HCT116 (cell line): ENCODE data around the gene RSPH9.

Experiments
- ELF1 ChIP-seq: IDR thresholded peaks from 2 replicates; pipeline ENCODE4 v1.6.1; 2012; ENCODE audit warnings: low read depth, borderline replicate concordance
- EZH2 ChIP-seq: fragments of 200-600 bp; sonication (generic); IDR thresholded peaks from 2 replicates; pipeline ENCODE4 v1.6.1; 2017; ENCODE audit warnings: antibody characterized with exemption, mixed run types
- POLR2A ChIP-seq: IDR thresholded peaks from 2 replicates; pipeline ENCODE4 v1.7.0; 2011; ENCODE audit warnings: borderline replicate concordance; ENCODE audit not compliant: insufficient read depth, insufficient read length; ENCODE audit errors: extremely low read depth
- SRF ChIP-seq: IDR thresholded peaks from 2 replicates; pipeline ENCODE4 v1.6.1; 2012; ENCODE audit warnings: low read depth
- TF ChIP-seq, protein P1 (sequence below), 3 experiments: fragments of 200-600 bp in 1 of 3; sonication (generic) in 1 of 3; IDR thresholded peaks in 2 of 3; conservative IDR thresholded peaks in 1 of 3; 2 replicates each; pipeline ENCODE4 v1.5.1; 2012 to 2017; ENCODE audit warnings: low read depth in 2 of 3, low read length in 2 of 3, antibody characterized with exemption in 1 of 3, borderline replicate concordance in 1 of 3, control low read depth in 1 of 3, mild to moderate bottlenecking in 1 of 3, mixed read lengths in 1 of 3, mixed run types in 1 of 3, moderate library complexity in 1 of 3; ENCODE audit not compliant: insufficient read depth in 1 of 3

DNA sequence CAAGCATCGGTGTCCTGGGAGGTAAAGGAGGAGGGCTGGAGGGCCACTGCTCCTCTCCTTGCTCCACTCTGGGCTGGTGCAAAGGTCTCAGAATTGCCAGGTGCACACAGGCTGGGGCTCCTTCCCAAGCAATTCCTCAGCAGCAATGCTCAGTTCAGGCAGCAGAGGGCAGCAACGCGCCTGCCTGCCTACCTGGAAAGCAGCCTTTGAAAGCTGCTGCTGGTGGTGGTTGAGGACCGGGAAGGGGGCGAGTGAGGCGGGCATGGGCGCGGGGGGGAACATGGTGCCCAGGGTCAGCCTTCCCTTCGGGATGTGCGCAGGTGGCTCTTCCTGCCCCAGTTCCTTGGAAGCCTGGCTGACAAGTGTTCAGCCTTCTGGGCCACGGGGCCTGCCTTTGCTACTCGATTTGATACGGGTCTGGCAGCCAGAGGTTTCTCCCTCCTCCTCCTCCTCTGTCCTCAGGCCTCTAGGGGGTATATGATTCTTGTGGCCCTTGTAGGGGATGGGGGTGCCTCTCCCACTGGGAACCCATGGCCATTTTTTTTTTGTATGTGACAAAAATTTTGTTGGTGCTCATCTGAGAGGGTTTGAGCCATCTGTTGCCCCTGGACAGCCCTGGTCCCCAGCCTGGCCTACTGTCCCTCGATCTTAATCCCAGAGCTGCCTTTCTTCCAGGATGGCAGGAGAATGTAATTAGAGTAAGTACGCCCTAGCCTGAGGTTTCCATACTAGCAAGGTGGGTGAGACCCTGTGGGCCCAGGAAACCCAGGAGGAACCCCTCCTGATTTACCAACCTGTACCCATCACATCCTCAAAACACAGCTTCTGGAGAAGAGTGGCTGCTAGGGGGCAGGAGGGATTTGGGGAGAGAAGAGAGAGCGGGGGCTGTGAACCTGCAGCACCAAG, 22.7 kb downstream of the RSPH9 start:
- TF ChIP-seq, protein P1, sequence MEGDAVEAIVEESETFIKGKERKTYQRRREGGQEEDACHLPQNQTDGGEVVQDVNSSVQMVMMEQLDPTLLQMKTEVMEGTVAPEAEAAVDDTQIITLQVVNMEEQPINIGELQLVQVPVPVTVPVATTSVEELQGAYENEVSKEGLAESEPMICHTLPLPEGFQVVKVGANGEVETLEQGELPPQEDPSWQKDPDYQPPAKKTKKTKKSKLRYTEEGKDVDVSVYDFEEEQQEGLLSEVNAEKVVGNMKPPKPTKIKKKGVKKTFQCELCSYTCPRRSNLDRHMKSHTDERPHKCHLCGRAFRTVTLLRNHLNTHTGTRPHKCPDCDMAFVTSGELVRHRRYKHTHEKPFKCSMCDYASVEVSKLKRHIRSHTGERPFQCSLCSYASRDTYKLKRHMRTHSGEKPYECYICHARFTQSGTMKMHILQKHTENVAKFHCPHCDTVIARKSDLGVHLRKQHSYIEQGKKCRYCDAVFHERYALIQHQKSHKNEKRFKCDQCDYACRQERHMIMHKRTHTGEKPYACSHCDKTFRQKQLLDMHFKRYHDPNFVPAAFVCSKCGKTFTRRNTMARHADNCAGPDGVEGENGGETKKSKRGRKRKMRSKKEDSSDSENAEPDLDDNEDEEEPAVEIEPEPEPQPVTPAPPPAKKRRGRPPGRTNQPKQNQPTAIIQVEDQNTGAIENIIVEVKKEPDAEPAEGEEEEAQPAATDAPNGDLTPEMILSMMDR (IDR thresholded peaks at IDR 0.05 in 2 of 3, conservative IDR thresholded peaks at IDR 0.05 in 1 of 3; ENCODE audit: borderline replicate concordance in 1 of 3, insufficient read depth in 1 of 3, low read depth in 2 of 3, low read length in 2 of 3): peak; percentile 89 to 97 (median 94)
- TF ChIP-seq SRF (no peak), EZH2 (no peak), ELF1 (no peak), POLR2A (no peak)
